22Rv1 (cell line): ENCODE results near the gene TMEM132D.

ENCODE experiments used
- CTCF ChIP-seq: fragments of 450-650 bp; IDR thresholded peaks from 2 replicates; pipeline ENCODE4 v1.5.1; 2017; ENCODE audit warnings: mild to moderate bottlenecking
- ZFX ChIP-seq: fragments of 450-650 bp; IDR thresholded peaks from 2 replicates; pipeline ENCODE4 v1.6.1; 2017; ENCODE audit warnings: antibody characterized with exemption, borderline replicate concordance

GRCh38 chr12:129161511-129161910 lies 742.3 kb downstream of the TMEM132D start:
- TF ChIP-seq CTCF (no peak), ZFX (no peak)
